Measurements from ENCODE around the gene THBS3.
A peak's percentile ranks its signal among the peaks of the same experiment; 100 is the strongest.
"Not testable (repeated sequence)": the region's sequence is repeated elsewhere in the genome, so short reads cannot be mapped to it uniquely, and the experiment has no call there.

Gene THBS3

GRCh38 chr1:155206891-155207805, 549 bp downstream of the THBS3 start:
- DNase-seq: peak; percentile 92

DNA sequence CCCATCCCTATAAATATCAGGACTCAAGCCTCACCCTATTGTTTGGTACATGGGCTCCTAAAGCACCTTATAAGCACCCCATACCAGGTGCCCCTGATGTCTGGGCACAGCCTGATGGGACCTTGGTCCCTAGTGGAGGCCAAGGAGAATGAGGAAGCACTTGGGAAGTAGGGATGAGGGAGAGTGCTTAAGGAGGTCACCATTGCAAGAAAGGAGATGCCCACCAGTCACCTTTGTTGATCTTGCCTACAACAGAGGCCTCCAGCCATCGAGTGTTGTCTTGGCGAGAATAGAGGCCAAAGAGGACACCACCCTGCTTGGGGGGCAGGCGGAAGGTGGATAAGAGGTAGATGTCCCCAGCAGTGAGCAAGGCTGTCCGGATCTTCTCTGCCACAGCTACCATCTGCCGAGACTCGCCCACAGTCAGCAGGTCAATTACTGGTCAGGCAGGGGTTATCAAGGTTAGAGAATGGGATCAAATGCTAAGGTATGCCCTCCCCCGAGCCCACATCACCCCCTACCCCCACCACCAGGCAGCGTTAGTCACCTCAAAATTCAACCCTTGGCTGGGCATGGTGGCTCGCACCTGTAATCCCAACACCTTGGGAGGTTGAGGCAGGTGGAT, 1.6 kb downstream of the THBS3 start:
- no peak for DNase-seq

GRCh38 chr1:155205035-155205434, 2.7 kb downstream of the THBS3 start:
- no peak for DNase-seq

GRCh38 chr1:155202731-155203515, 4.8 kb downstream of the THBS3 start:
- DNase-seq: no peak

DNA sequence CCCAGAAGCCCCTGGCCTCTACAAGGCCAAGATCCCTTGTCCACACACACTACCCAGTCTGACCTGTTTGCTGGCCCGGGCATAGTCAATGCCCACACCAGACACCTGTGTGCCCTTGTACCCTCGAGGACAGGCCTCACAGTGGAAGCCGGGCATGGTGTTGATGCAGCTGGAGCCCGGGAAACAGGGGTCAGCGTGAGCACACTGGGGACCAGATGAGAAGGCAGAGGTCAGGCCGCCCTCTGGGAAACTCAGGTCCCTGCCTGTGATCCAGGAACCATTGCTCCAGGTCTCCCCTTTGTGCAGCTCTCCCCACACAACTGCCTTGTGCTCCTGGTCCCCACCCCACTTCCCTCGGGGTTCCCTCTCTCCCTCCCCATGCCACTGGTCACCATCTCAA, 5.5 kb downstream of the THBS3 start:
- DNase-seq: no peak

DNA sequence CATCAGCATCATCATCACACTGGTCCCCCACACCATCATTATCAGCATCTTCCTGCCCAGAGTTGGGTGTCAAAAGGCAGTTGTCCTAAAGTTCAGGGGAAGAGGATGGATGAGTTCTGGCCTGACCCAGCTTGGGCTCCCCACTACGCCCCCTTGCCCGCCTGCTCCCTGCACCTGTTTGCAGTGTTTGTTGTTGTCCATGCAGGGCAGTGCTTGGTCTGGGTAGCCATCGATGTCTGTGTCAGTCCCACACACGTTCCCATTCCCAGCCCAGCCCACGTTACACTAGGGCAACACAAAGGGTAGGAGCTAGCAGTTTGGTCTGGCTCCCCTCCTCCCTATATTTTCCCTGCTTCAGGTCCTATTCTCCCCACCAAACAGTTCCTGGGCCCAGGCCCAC, 6.8 kb downstream of the THBS3 start:
- DNase-seq: no peak

- DNase-seq: no peak
These were observed 7.9 kb downstream of the THBS3 start for GRCh38 chr1:155199792-155200191.

- no peak for DNase-seq
These were observed 9.2 kb downstream of the THBS3 start for GRCh38 chr1:155198547-155198906.

- no peak for DNase-seq
These were observed 9.7 kb downstream of the THBS3 start for GRCh38 chr1:155197901-155198546.

DNA sequence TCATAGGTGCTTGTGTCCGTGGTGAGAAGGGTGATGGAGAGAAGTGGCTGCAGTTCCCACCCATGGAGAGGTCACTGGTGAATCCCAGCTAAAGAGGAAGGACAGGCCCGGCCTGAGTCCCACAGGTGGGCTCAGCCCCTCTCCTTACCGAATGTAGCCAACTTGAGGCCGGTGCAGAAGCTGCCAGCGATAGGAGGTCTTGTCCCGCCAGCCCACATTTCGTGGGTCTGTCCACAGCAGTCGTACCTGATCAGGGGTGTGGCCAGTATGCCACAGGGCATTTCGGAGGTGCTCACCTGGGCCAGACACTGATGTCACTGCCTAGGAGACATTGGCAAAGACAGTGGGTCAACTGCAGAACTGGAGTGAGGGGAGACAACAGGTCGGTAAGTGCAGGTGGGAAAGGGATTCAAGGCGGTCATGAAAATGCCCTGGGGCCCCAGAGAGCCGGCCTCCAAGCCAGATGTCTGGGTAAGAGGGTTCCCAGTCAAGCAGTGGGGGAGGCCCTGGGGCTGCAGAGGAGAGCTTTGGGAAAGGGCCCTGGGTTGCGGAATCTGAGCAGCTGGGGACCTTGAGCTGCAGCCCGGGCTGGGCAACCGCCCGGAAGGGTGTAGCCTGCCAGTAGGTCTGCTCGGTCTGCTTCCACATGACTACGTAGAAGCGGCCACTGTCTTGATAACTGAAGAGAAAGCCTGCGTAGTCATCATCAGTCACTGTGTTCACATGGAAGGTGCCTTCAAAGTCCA, 10.6 kb downstream of the THBS3 start:
- DNase-seq: no peak

DNA sequence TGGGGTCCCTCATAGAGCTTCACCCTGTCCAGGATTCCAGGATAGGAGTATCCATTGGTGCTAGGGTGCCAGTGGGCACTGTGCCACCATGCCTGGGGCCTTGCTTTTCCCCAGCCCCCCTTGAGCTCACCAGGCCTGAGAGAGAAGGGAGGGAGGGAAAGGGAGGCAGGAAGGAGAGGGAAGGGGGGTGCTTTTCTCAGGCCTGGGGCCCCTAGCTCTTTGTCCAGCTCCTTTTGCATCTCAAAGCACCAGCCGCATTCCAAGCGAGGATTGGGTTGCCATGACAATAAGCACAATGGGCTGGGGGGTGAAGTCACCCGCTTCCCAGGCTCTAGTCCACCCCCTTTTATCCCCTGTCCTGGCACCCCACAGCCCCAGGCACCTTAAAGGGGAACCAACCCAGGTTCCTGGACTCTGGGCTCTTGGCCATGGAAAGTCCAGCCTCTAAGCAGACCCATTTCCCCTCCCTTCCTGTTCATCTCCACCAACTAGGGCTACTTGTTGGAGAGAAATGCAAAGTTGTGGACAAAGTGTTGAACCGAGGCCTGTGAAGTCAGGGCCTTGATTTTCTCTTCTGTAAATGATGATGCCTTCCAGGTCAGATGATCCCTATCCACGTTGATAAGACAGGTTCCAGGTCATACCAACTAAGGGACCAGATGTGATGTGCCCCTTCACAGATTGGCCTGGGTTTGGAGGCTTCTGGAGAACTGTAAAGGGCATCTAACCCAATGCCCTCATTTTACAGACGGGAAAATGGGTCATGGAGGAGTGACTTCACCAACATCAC, 11.4 kb downstream of the THBS3 start:
- no peak for DNase-seq

GRCh38 chr1:155195201-155196102, 12.2 kb downstream of the THBS3 start:
- no peak for DNase-seq

GRCh38 chr1:155193991-155194240, 13.8 kb downstream of the THBS3 start:
- not testable (repeated sequence) for DNase-seq

DNA sequence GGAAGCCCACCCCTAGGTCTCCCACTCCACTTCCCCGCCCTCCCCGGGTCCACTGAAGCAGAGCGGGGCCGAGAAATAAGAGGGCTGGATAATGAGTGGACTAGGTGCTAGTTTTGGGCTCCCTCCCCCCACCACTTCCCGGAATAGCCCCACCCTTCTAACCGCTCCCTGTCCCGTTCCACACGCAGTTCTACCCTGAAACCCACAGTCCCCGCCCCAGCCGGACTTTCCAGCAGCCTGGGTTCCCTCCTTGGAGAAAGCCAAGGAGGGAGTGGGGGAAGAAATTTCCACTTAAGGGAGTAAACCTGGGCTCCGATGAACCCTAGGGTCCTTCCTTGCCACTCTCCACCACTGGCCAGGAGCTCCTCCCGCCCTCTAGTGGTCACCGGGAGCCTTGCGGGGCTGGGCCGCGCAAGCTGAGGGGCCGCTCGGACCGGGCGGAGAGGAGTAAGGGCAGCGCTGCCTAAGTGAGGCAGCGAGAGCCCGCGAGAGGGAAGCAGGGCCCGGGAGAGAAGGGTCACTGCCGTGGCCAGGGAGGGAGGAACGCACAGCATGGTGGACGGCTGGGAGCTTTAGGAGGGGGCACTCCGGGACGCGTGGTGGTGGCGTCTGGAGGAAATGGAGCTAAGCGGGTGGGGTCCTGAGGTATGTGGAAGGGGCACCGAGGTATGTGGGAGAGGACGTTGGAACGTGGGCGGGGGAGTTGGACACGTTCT, 14.3 kb downstream of the THBS3 start:
- DNase-seq: peak; percentile 75

GRCh38 chr1:155192346-155193274, 15.1 kb downstream of the THBS3 start:
- DNase-seq: peak; percentile 55

- no peak for DNase-seq
These were observed 15.8 kb downstream of the THBS3 start for GRCh38 chr1:155191904-155192303.

- DNase-seq: not testable (repeated sequence)
These were observed 17.8 kb downstream of the THBS3 start for GRCh38 chr1:155189926-155190325.

- DNase-seq: no peak
These were observed 19.4 kb downstream of the THBS3 start for GRCh38 chr1:155188268-155188667.

DNA sequence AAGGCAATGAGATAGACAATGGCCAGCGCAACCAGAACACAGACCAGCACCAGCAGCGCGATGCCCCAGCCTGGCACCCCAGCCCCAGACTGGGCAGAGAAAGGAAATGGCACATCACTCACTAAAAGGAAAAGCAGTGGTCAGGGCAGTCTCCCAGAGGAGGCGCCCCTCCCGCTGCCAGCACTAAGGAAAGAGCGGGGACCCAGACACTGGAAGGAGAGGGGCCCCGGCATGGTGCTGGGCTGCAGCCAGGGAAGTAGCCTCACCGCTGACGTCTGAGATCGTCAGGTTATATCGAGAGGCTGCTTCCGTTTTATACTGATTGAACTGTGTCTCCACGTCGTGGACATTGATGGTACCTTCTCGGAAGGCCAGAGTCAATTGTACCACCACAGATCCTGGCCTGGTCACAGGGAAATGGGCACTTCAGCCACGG, 20.2 kb downstream of the THBS3 start:
- no peak for DNase-seq

Data from CD4-positive, alpha-beta T cell treated with Interleukin-4 for 4 hours (primary cell).